H1 (cell line): ENCODE results near the gene CAPN14. TPM values are rescaled to one million over a fixed set of nuclear protein-coding genes. Genes with fewer than 3 reads are reported as not detected.

Experiments used
- E2F6 ChIP-seq: IDR thresholded peaks from 2 replicates; pipeline ENCODE4 v1.6.1; 2012; ENCODE audit warnings: inconsistent platforms
- GABPA ChIP-seq: IDR thresholded peaks from 2 replicates; pipeline ENCODE4 v1.6.1; 2011; ENCODE audit warnings: mild to moderate bottlenecking, low read length, moderate library complexity, borderline replicate concordance; ENCODE audit not compliant: insufficient read depth
- MAFK ChIP-seq: IDR thresholded peaks from 2 replicates; pipeline ENCODE4 v1.6.1; 2012; ENCODE audit warnings: low read depth, mild to moderate bottlenecking, improper control_type of control experiment, low read length
- NRF1 ChIP-seq: IDR thresholded peaks from 2 replicates; pipeline ENCODE4 v1.6.1; 2011; ENCODE audit warnings: mild to moderate bottlenecking, low read depth, low read length, improper control_type of control experiment
- POU5F1 ChIP-seq: IDR thresholded peaks from 2 replicates; pipeline ENCODE4 v1.6.1; 2011; ENCODE audit warnings: low read depth, mild to moderate bottlenecking, low read length, moderate library complexity
- RAD21 ChIP-seq, 2 experiments: IDR thresholded peaks in 1 of 2; conservative IDR thresholded peaks in 1 of 2; 2 replicates each; pipeline ENCODE4 v1.6.1; 2011; ENCODE audit warnings: low read depth in 2 of 2, low read length in 2 of 2, improper control_type of control experiment in 1 of 2, inconsistent platforms in 1 of 2, mild to moderate bottlenecking in 1 of 2, moderate library complexity in 1 of 2
- SAP30 ChIP-seq: fragments of 300-600 bp; sonication (generic); IDR thresholded peaks from 2 replicates; pipeline ENCODE4 v1.7.1; 2012; ENCODE audit warnings: low read length, moderate library complexity, mild to moderate bottlenecking, inconsistent platforms; ENCODE audit not compliant: insufficient read depth, insufficient replicate concordance
- TBP ChIP-seq: IDR thresholded peaks from 2 replicates; pipeline ENCODE4 v1.6.1; 2011; ENCODE audit warnings: low read depth, low read length, improper control_type of control experiment
- polyA plus RNA-seq, 7 experiments: library from polyadenylated mRNA; depleted of rRNA in 3 of 7; stranded (reverse) in 5 of 7; unstranded in 2 of 7; fragments of >200 nt in 5 of 7; fragments of 200-250 nt in 2 of 7; gene quantifications; 1 replicate in 5 of 7; 2 replicates in 1 of 7; 4 replicates in 1 of 7; pipeline versions ENCODE4 v1.2.1 to v1.2.3, GENCODE V29; 2011 to 2013; ENCODE audit warnings: missing spikeins in 2 of 7, mixed read lengths in 2 of 7
- total RNA-seq: library from RNA; stranded (reverse); fragmentation: NEBNext Ultra II Directional; extraction: Animal tissue kit (Norgen Biotek cat#: 25700); gene quantifications from 2 replicates; pipeline ENCODE4 v1.2.1, GENCODE V29; 2021

The CAPN14 gene
- total and polyA plus RNA-seq, 2 of the 8 experiments (the other 6 are each of a cell fraction or from before 2014, with no cell fraction given): 0.07 TPM; not detected in 1

GRCh38 chr2:31163011-31163539, 54.2 kb downstream of the CAPN14 start (continued):
- TF ChIP-seq POU5F1 (no peak), E2F6 (no peak), GABPA (no peak), TBP (no peak), SAP30 (no peak), RAD21 (IDR thresholded peaks at IDR 0.05 in 1 of 2, conservative IDR thresholded peaks at IDR 0.05 in 1 of 2; ENCODE audit: low read depth in 2 of 2, low read length in 2 of 2) (no peak), MAFK (no peak), NRF1 (no peak)
